Measurements from ENCODE around the gene PGA3. TPM values are rescaled to one million over a fixed set of nuclear protein-coding genes. Genes with fewer than 3 reads are reported as not detected.
"Not testable (repeated sequence)": the region's sequence is repeated elsewhere in the genome, so short reads cannot be mapped to it uniquely, and the experiment has no call there.

The PGA3 gene
- total and polyA plus RNA-seq, 10 donors: 0.33 to 2.6 (median 0.61) TPM; not detected in 3

- intact Hi-C loops (cut with DNase I; ENCODE audit: low total_unique reads); H3K9me3 ChIP-seq; H3K36me3 ChIP-seq; DNase-seq; H3K4me3 ChIP-seq; H3K27me3 ChIP-seq (replicated peaks in 1 of 7); H3K27ac ChIP-seq; H3K4me1 ChIP-seq: not testable (repeated sequence)
- WGBS, 5 donors: 67 to 84% (median 73%) methylated on average over 1 of the region's 1 CpG
Measured at GRCh38 chr11:61252332-61252731, 49.0 kb downstream of the PGA3 start.

DNA sequence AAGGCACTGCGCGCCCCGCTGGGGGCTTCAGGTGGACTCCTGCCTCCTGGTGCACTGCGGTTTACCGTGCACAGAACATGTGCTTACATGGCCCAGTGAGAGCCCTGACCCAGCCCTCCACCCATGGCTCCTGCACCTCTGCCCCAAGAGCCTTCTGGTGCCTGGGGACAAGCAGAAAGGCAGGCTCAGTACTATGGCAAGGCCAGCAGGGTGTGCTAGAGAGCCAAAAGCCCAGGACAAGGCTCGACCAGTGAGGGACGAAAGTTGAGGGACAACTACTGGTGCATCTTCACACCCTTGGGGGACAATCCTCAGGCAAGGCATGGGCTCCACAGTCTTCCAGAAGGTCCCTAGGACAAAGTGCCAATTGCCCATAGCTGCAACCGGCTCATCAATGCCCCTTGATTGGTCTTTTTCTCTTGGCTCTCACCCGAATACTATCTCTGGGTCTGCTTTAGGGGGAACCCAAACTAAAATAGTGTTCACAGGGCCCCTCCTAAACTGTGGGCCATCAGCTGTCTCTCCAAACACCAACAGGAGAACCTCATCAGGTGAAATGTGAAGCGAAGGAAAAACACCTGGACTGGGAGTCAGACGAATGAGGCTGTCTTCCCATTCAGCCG, 51.2 kb downstream of the PGA3 start:
- Histone ChIP-seq H3K27me3 (replicated peaks in 1 of 7) (no peaks in the 10 kb centered on the region), H3K4me3 (no peak overlapping the region), H3K27ac (no peak overlapping the region), H3K9me3 (no peaks in the 10 kb centered on the region), H3K36me3 (no peaks in the 10 kb centered on the region), H3K4me1 (no peaks in the 10 kb centered on the region)
- 60 to 66% (median 61%) methylated on average over 12 of the region's 12 CpGs for WGBS, 5 donors
- intact Hi-C loops (cut with DNase I; ENCODE audit: low total_unique reads): no loop called here
- DNase-seq: peak; percentile 83
- no peak for TF ChIP-seq POLR2AphosphoS5 (IDR thresholded peaks at IDR 0.05)
- no peak for TF ChIP-seq POLR2A (IDR thresholded peaks at IDR 0.05)
- TF ChIP-seq, protein P1, sequence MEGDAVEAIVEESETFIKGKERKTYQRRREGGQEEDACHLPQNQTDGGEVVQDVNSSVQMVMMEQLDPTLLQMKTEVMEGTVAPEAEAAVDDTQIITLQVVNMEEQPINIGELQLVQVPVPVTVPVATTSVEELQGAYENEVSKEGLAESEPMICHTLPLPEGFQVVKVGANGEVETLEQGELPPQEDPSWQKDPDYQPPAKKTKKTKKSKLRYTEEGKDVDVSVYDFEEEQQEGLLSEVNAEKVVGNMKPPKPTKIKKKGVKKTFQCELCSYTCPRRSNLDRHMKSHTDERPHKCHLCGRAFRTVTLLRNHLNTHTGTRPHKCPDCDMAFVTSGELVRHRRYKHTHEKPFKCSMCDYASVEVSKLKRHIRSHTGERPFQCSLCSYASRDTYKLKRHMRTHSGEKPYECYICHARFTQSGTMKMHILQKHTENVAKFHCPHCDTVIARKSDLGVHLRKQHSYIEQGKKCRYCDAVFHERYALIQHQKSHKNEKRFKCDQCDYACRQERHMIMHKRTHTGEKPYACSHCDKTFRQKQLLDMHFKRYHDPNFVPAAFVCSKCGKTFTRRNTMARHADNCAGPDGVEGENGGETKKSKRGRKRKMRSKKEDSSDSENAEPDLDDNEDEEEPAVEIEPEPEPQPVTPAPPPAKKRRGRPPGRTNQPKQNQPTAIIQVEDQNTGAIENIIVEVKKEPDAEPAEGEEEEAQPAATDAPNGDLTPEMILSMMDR (IDR thresholded peaks at IDR 0.05 in 8 of 11, conservative IDR thresholded peaks at IDR 0.05 in 3 of 11): peak; percentile 54 to 90 (median 82)

- Histone ChIP-seq H3K27ac (no peak overlapping the region), H3K4me3 (no peak overlapping the region), H3K4me1 (no peaks in the 10 kb centered on the region), H3K36me3 (no peaks in the 10 kb centered on the region), H3K27me3 (replicated peaks in 1 of 7) (no peaks in the 10 kb centered on the region), H3K9me3 (no peaks in the 10 kb centered on the region)
- WGBS, 5 donors: 80 to 91% (median 86%) methylated on average over 17 to 18 of the region's 18 CpGs
- no peak for DNase-seq
- TF ChIP-seq POLR2AphosphoS5 (IDR thresholded peaks at IDR 0.05): no peak
- TF ChIP-seq POLR2A (IDR thresholded peaks at IDR 0.05): no peak
- TF ChIP-seq, protein P1 (IDR thresholded peaks at IDR 0.05 in 8 of 11, conservative IDR thresholded peaks at IDR 0.05 in 3 of 11): no peak
- intact Hi-C loops (cut with DNase I; ENCODE audit: low total_unique reads): no loop called here
Measured at GRCh38 chr11:61256710-61257482, 53.6 kb downstream of the PGA3 start.

DNA sequence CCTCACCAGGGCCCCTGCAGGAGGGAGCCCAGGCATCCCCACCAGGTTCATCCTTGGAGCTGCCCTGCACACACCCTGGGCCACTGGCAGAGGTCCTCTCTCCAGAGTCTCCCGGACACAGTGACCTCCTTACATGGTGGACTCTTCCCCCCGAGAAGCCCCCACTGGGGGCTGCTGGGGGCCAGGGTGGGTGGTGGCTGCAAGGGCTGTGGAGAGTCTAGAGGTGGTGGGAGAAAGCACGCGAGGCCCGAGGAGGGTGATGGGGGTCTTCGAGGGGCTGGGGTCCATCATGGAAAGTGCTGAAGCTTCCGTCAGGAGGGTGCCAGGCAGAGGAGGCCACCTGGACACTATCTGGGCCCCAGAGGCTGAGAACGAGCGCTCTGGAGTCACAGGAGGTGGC, 55.2 kb downstream of the PGA3 start:
- TF ChIP-seq POLR2A (IDR thresholded peaks at IDR 0.05): no peak
- TF ChIP-seq POLR2AphosphoS5 (IDR thresholded peaks at IDR 0.05): no peak
- no peak for DNase-seq
- Histone ChIP-seq H3K36me3 (no peaks in the 10 kb centered on the region), H3K9me3 (no peaks in the 10 kb centered on the region), H3K27me3 (replicated peaks in 1 of 7) (no peaks in the 10 kb centered on the region), H3K4me3 (no peak overlapping the region), H3K4me1 (no peaks in the 10 kb centered on the region), H3K27ac (no peak overlapping the region)
- intact Hi-C loops (cut with DNase I; ENCODE audit: low total_unique reads): no loop called here
- 83 to 96% (median 88%) methylated on average over 8 to 9 of the region's 9 CpGs for WGBS, 5 donors

- WGBS, 5 donors: 90 to 98% (median 93%) methylated on average over 5 to 6 of the region's 6 CpGs
- DNase-seq: no peak
- no peak overlapping the region for H3K4me3 ChIP-seq
- no peaks in the 10 kb centered on the region for H3K36me3 ChIP-seq
- intact Hi-C loops (cut with DNase I; ENCODE audit: low total_unique reads): no loop called here
- H3K27me3 ChIP-seq (replicated peaks in 1 of 7): no peaks in the 10 kb centered on the region
- H3K9me3 ChIP-seq: no peaks in the 10 kb centered on the region
- H3K4me1 ChIP-seq: no peaks in the 10 kb centered on the region
- H3K27ac ChIP-seq: no peak overlapping the region
- TF ChIP-seq, protein P1 (IDR thresholded peaks at IDR 0.05 in 8 of 11, conservative IDR thresholded peaks at IDR 0.05 in 3 of 11): no peak
Measured at GRCh38 chr11:61259363-61259762, 56.0 kb downstream of the PGA3 start.

Data from spleen (tissue), 11 donors.